Hematopoietic multipotent progenitor cell treated with erythropoietin and hydrocortisone succinate and interleukin-3 and kit ligand, for 6 days (in vitro differentiated cells): ENCODE data around the gene CRISPLD2.
A peak's percentile ranks its signal among the peaks of the same experiment; 100 is the strongest.

ENCODE experiments used
- DNase-seq: peaks from one replicate; pipeline ENCODE4 v3.0.0-alpha.2; 2015

Gene CRISPLD2

GRCh38 chr16:84887207-84887606 lies 67.4 kb downstream of the CRISPLD2 start:
- no peak for DNase-seq

GRCh38 chr16:84888450-84888849 lies 68.7 kb downstream of the CRISPLD2 start:
- DNase-seq, result no peak

DNA sequence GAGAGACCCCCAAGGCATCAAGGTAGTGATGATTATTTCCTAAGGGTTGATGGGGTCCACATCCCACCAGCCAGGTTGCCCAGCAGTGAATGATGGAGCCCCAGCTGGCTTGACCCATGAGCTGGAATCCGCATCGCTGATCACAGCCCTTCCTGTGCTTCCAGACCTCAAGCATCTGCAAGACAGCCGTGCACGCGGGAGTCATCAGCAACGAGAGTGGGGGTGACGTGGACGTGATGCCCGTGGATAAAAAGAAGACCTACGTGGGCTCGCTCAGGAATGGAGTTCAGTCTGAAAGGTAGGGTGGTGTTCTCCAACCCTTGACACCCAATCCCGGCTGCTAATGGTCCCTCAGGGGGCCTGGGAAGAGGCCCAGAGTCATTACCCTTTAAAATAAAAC lies 69.3 kb downstream of the CRISPLD2 start:
- DNase-seq, result no peak

- no peak for DNase-seq
Measured at GRCh38 chr16:84890427-84890826, 70.6 kb downstream of the CRISPLD2 start.

- no peak for DNase-seq
Measured at GRCh38 chr16:84891149-84891795, 71.5 kb downstream of the CRISPLD2 start.

GRCh38 chr16:84892097-84892496 lies 72.3 kb downstream of the CRISPLD2 start:
- no peak for DNase-seq

DNA sequence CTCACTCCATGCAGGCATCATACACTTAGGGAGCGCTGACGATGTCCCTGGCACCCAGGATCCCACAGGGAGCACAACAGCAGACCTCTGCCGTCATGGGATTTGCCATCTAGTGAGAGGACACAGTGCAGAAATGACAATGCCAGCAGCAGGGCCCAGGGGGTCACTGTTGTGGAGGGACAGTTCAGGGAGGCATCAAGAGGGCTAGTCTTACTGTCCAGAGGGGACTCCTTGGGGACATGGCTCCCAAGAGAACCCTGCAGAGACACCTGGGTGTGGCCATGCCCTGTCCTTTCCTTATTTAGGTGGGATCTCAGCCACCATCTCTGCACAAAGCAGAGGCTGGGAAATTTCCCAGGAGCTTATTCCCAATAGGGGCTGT lies 73.7 kb downstream of the CRISPLD2 start:
- DNase-seq, result no peak

DNA sequence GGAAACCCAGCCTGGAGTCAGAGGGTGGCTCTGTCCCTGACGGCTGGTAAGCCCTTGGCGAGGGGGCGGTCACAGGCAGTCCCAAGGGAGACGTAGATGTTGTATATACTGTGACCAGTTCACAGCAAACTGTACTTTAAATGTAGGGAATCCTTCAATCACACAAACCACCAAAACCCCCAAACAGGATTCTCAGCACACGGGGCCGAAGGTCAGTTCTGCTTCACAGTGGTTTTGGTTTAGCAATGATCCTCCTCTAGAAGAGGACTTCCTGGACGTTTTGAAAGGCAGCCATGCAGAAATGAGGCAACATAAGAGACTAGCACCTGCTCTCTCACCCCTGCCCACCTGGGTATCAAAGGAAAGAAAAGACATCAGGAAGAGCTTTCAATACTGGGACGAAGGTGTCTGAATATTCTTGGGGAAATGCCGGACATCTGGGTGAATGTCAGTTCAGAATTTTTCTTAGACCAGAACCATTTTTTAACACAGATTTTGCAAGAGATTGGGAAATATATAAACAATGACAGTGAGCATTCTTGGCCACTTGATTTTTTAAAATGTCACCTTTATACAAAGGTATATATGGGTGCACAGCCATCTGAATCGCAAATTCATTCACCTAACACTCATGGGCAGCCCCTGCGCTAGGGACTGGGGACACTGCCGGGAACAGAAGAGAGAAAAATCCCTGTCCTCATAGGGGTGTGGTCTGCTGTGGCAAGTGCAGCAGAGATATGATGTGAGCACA lies 74.2 kb downstream of the CRISPLD2 start:
- peak; percentile 37 for DNase-seq

- no peak for DNase-seq
Measured at GRCh38 chr16:84895016-84895415, 75.2 kb downstream of the CRISPLD2 start.

DNA sequence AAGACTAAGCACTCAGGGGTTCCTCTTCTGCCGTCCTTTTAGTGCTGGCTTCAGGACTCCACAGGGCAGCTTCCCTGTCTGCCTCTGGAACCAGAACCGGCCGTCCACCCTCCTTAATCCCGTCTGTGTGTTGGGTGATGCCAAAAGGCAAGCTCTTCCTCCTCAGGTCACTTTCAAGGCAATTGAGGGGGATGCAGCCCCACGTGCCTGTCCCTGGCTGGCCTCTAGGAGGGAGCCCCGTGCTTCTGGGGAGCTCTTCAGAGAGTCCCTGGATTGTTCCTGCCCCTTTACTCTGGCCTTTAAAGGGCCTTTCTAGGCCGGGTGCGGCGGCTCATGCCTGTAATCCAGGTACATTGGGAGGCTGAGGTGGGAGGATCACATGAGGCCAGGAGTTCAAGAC lies 77.1 kb downstream of the CRISPLD2 start:
- DNase-seq, result no peak

DNA sequence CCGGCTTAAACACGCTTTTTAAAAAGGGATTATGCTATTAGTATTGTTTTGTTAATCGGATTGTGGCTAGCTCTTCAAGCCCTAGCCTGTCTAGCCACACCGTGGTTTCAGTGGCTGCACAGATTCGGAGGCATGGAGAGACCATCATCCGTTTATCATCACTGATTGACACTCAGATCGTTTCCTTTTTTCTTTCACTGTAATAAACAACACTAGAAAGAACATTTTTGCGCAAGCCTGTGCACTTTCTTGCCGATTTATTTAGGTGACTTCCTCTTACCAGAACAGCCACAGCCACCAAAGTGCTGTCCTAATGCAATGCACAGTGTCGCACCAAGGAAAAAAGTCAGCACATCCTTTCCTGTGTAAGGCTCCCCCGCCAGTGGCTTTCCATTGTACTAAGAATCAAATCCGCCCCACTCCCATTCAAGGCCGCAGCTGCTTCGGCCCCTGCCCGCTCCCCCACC lies 78.2 kb downstream of the CRISPLD2 start:
- peak; percentile 53 for DNase-seq

GRCh38 chr16:84898447-84898846 lies 78.7 kb downstream of the CRISPLD2 start:
- DNase-seq, result no peak

GRCh38 chr16:84899414-84899813 lies 79.6 kb downstream of the CRISPLD2 start:
- no peak for DNase-seq

DNA sequence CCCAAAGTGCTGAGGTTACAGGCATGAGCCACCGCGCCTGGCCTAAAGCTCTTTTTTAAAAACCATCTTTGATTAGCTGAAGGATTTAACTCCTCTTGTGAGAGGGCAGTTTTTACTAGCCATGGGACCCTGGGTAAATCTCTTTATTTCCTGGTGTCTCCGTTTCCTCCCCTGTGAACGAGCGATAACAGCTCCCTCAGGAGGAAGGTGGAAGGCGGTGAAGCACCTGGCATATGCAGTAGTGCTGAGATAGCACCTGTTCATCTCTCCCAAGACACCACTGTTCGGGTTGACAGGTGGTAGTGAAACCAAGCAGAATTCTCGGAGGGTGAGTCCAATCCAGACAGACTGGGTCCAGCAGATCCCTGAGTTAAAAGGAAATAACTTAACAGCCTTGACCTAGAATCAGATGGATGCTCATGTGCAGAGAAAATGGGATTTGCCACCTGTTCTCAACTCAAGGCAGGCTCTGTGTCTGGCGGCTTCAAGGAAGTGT lies 86.2 kb downstream of the CRISPLD2 start:
- DNase-seq, result no peak

DNA sequence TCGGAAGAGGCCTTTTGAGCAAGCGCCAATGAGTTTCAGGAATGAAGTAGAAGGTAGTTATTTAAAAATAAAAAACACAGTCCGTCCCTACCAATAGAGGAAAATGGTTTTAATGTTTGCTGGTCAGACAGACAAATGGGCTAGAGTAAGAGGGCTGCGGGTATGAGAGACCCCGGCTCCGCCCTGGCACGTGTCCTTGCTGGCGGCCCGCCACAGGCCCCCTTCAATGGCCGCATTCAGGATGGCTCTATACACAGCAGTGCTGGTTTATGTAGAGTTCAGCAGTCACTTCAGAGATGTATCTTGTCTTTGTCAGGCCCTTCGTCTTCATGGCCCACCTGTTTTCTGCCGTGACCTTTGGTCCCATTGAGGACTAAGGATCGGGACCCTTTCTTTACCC lies 87.3 kb downstream of the CRISPLD2 start:
- DNase-seq, result no peak

GRCh38 chr16:84907575-84907974 lies 87.8 kb downstream of the CRISPLD2 start:
- DNase-seq, result no peak

- no peak for DNase-seq
Measured at GRCh38 chr16:84909476-84910085, 89.8 kb downstream of the CRISPLD2 start.

- peak; percentile 57 for DNase-seq
Measured at GRCh38 chr16:84911486-84912216, 91.9 kb downstream of the CRISPLD2 start.

- peak; percentile 63 for DNase-seq
Measured at GRCh38 chr16:84913315-84913714, 93.5 kb downstream of the CRISPLD2 start.

DNA sequence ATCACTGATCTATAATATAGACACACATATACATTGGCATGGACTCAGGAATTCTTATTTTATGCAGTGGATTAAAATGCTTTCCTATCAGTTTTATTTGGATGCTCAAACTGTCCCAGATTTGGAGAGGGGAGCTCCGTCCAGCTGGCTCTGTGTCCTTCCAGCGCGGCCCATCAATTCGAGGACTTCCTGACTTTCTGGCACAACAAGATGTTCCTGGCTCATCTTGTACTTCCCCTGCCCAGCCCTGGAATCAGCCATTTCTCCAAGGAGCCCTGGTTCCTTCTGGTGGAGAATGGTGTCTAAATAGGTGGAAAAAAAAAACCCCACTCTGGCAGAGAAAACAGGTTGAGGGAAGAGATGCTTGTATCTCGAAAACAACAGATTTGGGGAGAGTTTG lies 94.5 kb downstream of the CRISPLD2 start:
- DNase-seq, result no peak

DNA sequence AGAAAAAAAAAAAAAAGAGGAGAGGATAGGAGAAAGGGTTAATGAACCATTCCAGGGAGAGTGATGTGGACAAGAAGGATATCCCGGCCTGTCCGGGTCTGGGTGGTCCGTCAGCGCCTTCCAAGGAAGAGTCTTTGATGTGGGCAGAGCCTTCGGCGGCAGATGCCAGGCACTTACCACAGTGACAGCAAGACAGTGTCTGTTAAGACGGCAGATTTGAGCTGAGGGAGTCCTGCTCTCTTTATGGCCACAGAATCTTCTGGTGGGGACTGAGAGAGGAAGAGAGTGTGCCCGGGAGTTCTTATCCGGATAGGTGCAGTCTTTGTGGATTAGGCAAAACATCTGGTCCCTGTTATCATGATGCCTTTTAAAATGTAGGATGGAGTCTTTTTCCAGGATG lies 96.4 kb downstream of the CRISPLD2 start:
- no peak for DNase-seq

GRCh38 chr16:84916850-84917249 lies 97.1 kb downstream of the CRISPLD2 start:
- no peak for DNase-seq

- DNase-seq, result no peak
Measured at GRCh38 chr16:84917492-84917891, 97.7 kb downstream of the CRISPLD2 start.
